ENCODE results near the gene FZD7.
A peak's percentile ranks its signal among the peaks of the same experiment; 100 is the strongest.

Gene FZD7

DNA sequence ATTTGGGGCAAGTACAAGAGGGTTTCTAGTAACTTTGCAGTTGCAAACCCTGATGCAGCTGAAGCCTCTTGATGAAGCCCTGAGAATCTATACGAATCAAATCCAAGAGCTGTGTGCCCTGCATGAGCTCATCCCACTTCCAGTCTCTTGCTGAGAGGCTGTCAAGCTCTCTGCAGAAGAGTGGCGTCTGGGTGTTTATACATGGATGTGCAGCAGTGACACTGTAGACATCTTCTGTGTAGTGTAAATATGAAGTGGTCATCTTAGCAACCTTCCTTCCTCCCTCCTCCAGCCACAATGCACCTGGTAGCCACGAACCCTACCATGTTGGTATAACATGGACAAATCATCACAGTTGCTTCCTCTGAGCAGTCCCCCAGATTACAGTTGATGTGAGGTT is 21.0 kb downstream of the FZD7 start:
- no peak for DNase-seq
- TF ChIP-seq POLR2A (IDR thresholded peaks at IDR 0.05; ENCODE audit: low read length) = no peak
- TF ChIP-seq GATA1 (IDR thresholded peaks at IDR 0.05; ENCODE audit: low read depth, low read length) = no peak

DNA sequence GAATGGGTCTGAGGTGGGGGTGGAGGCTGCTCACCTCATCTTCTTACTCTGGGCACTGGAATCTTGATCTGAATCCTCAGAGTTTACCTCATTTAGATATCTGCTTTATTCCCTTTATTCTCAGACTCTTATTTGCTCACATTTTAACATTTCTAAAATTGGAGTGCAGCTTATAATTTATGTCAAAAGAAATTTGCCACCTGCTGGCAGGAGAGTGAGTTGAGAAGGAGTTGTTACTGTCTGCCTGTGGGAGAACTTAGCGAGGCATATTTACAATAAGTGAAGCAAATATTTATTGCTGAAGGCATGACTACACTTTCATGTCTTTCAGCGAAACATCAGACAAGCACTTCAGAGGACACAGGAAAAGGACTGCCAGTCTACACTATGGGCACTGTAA is 23.0 kb downstream of the FZD7 start:
- no peak for DNase-seq
- TF ChIP-seq POLR2A (IDR thresholded peaks at IDR 0.05; ENCODE audit: low read length) = no peak
- no peak for TF ChIP-seq GATA1 (IDR thresholded peaks at IDR 0.05; ENCODE audit: low read depth, low read length)

DNA sequence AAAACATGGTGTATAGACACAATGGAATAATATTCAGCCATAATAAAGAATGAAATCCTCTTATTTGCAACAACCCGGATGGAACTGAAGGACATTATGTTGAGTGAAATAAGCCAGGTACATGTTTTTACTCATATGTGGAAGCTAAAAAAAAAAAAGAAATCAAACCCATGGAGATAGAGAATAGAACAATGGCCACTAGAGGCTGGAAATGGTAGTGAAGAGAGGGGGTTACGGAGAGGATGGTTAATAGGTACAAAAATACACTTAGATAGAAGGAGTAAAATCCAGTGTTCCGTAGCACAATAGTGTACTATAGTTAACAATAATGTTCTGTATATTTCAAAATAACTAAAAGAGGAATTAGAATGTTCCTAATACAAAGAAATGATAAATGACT is 26.6 kb downstream of the FZD7 start:
- no peak for DNase-seq
- TF ChIP-seq POLR2A (IDR thresholded peaks at IDR 0.05; ENCODE audit: low read length) (no peak), GATA1 (IDR thresholded peaks at IDR 0.05; ENCODE audit: low read depth, low read length) (no peak)

DNA sequence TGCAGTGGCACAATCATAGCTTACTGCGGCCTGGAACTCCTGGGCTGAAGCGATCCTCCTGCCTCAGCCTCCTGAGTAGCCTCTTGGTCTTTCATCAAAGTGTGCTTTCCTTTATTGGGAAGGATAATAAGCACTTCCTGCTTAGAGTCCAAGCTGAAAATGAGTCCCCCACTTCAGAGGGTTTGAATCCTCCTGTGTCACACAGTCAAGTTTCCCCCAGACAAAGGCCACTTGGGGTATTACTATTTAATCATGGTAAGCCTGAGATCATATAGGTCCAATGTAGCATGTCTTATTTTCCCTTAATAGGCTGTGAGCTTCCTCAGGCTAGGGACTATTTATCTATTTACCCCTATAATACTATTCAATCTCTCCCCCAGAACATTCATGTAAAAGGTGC is 28.0 kb downstream of the FZD7 start:
- no peak for DNase-seq
- TF ChIP-seq GATA1 (IDR thresholded peaks at IDR 0.05; ENCODE audit: low read depth, low read length) = no peak
- TF ChIP-seq POLR2A (IDR thresholded peaks at IDR 0.05; ENCODE audit: low read length) = no peak

DNA sequence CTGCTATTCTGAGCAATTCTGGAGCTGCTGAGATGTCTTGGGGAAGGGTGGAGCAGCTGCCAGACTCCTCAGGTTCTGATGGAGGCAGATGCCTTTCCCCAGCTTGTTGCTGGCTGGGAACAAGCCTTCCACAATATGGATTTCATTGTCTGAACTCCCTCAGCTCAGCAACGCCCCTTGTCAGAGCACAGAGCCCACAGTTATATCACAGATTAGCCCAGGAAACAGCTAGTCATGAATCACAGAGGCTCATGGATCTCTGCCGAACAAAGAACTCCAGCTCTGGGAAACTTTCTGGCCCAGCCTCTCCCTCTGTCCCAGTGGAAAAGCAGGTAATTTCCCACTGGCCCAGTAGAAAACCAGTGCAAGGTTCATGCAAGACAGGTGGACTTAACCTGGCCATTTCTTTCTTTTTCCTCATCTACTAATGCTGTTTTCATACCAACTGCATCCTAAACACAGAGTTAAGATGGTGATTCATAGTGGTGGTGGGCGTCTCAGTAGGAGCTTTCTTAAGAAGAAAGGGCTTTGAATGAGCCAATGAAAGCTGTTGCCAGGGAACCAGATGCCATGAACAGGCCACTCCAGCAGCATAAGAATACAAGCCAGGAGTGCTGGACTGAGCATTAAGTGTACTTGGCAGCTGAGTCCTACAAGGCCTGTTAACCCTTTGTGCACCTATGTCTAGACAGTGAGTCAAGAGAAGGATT is 30.7 kb downstream of the FZD7 start:
- no peak for DNase-seq
- TF ChIP-seq GATA1 (IDR thresholded peaks at IDR 0.05; ENCODE audit: low read depth, low read length) (no peak), POLR2A (IDR thresholded peaks at IDR 0.05; ENCODE audit: low read length) (no peak)

DNA sequence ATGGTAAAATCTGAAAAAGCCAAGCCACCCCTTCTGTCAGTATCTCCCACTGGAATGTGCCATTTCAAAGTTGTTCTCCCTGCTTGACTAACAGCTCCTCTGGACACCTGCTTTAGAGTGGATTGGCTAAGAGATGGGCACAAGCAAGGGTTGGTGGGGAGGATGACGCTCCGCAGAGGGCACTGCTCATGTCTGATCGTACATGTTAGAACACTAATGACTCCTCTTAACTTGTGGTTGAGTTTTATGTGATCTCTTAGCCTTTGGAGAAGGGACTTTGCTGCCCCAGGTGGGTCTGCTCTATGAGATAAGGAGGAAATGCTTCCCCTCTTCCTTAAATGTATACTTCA is 31.2 kb downstream of the FZD7 start:
- TF ChIP-seq POLR2A (IDR thresholded peaks at IDR 0.05; ENCODE audit: low read length) (no peak), GATA1 (IDR thresholded peaks at IDR 0.05; ENCODE audit: low read depth, low read length) (no peak)
- DNase-seq = no peak

DNA sequence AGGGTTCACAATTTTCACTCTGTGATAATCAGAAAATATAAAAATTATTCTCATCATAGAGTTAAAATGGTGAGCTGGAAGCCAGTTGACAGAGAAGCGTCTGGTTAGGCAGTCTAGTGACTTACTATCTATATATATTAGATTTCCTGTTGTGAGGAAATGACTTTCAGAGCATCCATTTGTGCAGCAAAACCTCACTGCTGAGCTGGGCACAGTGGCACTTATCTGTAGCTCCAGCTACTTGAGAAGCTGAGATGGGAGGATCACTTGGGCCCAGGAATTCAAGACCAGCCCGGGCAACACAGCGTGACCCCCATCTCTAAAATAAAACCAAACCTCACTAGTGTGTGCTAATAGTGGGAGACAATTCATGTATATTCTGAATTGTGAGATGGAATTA is 32.2 kb downstream of the FZD7 start:
- TF ChIP-seq GATA1 (IDR thresholded peaks at IDR 0.05; ENCODE audit: low read depth, low read length) (no peak), POLR2A (IDR thresholded peaks at IDR 0.05; ENCODE audit: low read length) (no peak)
- DNase-seq = no peak

DNA sequence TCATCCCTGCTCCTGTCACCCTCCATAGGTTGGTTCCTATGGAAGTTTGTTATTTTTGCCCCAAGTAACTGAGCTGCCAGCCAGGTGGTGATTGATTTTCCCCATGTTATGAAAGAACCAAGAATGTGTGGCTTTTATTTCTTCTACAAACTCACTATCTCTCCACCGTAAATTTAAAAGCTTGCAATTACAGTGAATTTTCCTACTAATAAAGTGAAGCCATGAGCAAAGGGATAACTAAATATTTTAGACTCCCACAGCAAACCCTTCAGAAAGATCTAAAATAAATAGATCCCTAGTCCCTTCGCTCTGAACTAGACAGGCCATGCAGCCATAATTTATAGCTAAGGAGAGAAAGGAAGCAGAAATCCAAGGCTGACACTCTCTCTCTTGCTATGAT is 33.2 kb downstream of the FZD7 start:
- no peak for DNase-seq
- no peak for TF ChIP-seq POLR2A (IDR thresholded peaks at IDR 0.05; ENCODE audit: low read length)
- no peak for TF ChIP-seq GATA1 (IDR thresholded peaks at IDR 0.05; ENCODE audit: low read depth, low read length)

DNA sequence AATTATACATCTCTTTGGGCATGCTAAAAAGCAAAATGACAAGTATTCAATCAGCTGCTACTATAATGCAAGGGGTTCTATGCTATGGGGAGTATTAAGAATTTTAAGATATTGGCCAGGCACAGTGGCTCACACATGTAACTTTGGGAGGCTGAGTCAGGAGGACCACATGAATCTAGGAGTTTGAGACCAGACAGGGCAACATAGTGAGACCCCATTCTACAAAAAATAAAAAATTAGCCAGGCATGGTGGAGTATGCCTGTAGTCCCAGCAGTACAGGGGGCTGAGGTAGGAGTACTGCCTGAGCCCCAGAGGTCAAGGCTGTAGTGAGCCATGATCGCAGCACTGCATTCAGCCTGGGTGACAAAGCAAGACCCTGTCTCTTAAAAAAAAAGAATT is 33.9 kb downstream of the FZD7 start:
- no peak for DNase-seq
- TF ChIP-seq POLR2A (IDR thresholded peaks at IDR 0.05; ENCODE audit: low read length) = no peak

DNA sequence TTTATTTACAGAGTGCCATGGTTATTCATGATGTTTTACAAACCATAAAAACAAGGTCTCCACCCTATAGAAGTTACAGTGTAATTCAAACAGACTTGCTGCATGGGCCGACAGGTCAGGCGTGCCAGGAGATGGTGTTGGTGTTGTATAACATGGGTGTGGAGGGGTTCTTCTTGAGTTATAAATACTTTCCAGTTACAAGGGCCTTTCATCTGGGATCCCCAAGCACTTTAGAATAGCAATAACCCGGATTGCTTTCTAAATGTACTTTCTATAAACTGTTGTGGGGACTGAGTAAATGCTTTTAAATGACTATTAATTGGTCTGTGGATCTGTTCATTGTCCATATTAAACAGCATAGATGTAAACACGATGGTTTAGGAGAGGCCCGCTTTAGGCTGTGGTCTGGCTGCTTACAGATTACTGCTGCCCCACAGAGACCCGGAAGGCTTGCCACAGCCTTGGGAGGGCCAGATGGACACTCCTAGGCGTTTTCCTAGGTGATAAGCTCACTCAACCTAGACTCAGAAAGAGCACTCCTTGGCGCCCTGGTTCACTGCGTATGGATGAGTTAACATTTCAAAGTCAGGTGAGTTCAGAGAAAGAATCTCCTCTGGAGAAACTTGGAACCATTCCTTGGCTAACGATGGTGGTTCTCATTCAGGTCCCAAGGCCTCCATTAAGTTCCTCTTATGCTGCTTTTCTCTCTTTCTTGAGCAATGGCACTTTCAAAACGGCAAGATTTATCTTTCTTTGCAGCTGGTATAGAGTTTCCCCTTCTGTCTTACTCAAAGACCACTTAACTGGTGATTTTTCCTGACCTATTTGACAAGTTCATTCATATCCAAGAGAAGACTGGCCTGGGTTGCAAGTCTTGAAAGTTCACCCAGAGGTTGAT is 35.8 kb downstream of the FZD7 start:
- TF ChIP-seq POLR2A (IDR thresholded peaks at IDR 0.05; ENCODE audit: low read length) = no peak
- no peak for TF ChIP-seq GATA1 (IDR thresholded peaks at IDR 0.05; ENCODE audit: low read depth, low read length)
- peak; percentile 67 to 84 for DNase-seq

DNA sequence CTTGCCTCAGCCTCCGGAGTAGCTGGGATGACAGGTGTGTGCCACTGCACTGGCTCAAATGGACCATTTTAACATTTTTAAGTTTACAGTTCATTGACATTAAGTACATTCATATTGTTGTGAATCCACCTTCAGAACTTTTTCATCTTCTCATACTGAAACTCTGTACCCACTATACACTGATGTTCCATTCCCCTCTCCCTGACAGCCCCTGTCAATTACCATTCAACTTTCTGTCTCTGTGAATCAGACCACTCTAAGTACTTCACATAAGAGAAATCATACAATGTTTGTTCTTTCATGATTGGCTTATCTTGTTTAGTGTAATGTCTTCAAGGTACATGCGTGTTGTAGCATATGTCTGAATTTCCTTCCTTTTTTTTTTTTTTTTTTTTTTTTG is 37.5 kb downstream of the FZD7 start:
- TF ChIP-seq GATA1 (IDR thresholded peaks at IDR 0.05; ENCODE audit: low read depth, low read length) = no peak
- no peak for DNase-seq

DNA sequence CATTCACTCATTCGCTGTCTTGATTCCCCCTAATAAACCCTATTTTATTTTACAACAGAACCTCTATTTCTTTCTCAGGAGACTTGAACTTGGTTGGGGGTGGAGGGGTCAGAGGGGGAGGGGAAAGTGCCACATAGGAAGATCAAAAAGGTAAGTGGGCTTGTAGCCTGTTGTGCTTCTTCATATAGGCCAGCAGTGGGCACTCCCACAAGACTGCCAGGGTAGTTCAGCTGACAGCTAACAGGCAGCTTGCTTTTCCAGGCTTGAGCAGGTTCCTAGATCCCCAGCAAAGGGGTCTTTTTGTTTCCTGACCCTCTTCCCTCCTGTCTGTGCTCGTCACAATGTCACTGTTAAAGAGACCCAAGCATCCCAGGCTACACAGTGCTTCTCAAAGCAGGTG is 38.6 kb downstream of the FZD7 start:
- TF ChIP-seq POLR2A (IDR thresholded peaks at IDR 0.05; ENCODE audit: low read length) (no peak), GATA1 (IDR thresholded peaks at IDR 0.05; ENCODE audit: low read depth, low read length) (no peak)
- DNase-seq = peak; percentile 4 to 11

DNA sequence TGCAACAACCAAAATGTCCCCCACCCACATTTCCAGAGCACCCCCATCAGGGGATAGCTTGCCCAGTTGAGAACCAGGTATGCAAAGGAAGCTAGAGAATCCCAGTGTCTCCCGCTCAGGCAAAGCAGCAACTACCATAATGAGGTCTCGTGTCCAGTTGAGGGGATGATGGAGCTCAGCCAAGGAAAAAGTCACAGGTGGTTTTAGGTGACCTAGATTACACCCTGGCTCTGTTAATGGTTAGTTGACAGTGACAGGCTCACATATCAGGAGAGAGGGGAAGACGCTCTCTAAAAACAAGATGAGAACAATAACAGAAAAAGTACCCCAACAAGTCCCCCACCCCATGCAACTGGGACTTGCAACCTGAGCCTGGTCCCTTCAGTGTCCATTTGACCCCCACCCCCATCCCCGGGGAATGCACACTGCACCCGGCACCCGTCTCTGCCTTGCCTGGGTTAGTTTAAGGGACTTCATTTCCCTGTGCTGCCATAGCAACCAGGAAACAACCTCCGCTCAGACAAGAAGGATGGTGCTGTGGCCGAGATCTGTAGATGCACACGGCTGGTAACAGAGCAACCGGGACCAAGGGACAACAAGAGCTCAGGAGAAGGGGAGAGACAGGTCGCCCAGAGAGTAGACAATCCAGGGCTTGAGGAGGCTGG is 39.2 kb downstream of the FZD7 start, which contains the start of gene KIAA2012:
TSS of gene KIAA2012 (plus strand) at position 519 of the 665 bp plus-strand sequence. CDS start 373 bp downstream, outside the sequence.
- DNase-seq = no peak
- TF ChIP-seq POLR2A (IDR thresholded peaks at IDR 0.05; ENCODE audit: low read length) (no peak), GATA1 (IDR thresholded peaks at IDR 0.05; ENCODE audit: low read depth, low read length) (no peak)

DNA sequence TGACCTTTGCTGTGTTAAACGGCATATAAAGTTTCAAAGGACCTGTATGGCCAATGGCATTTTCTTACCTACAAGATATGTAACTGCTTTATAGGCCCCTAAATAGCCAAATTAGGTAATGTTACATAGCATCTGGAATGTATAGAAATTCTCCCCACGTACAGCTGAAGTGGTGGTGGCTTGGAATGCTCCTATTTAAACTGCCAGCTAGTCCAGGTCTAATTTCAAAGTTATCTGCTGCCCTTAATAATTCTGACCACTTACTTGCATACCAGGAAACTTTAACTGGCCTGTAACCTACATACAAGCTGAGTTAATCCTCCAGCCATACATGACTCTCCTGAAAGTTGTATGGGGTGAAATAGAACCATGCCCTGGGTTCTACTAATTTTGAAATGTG is 40.7 kb downstream of the FZD7 start:
- TF ChIP-seq POLR2A (IDR thresholded peaks at IDR 0.05; ENCODE audit: low read length) (no peak), GATA1 (IDR thresholded peaks at IDR 0.05; ENCODE audit: low read depth, low read length) (no peak)
- no peak for DNase-seq

Measured in erythroblast (primary cell).